B cell (primary cell): ENCODE results near the gene NELL2. TPM values are rescaled to one million over a fixed set of nuclear protein-coding genes. Genes with fewer than 3 reads are reported as not detected.

Experiments
- ATAC-seq: fragments of 200-7000 bp; cut with Tn5 transposase; one replicate; pipeline ENCODE4 v1.10.0; 2021; ENCODE audit warnings: low read depth, mild to moderate bottlenecking, moderate number of reproducible peaks, moderate library complexity
- CTCF ChIA-PET: fragments of 350-600 bp; sonication (Branson Sonifier 250); formaldehyde crosslinking; loops from one replicate; lab custom pipeline; 2021; ENCODE audit warnings: antibody characterized with exemption, inconsistent platforms; lab: Charles Lee
- POLR2A ChIA-PET: fragments of 350-600 bp; sonication (Branson Sonifier 250); formaldehyde crosslinking; loops from one replicate; lab custom pipeline; 2021; ENCODE audit warnings: antibody characterized with exemption; lab: Charles Lee
- DNase-seq: peaks from one replicate; pipeline ENCODE4 v3.0.0; 2013
- H2AFZ ChIP-seq: 2 replicates; pipeline ENCODE4 v1.6.1; 2012; ENCODE audit warnings: mild to moderate bottlenecking, low read depth, low read length; ENCODE audit not compliant: insufficient read depth, poor library complexity, severe bottlenecking
- H3K27ac ChIP-seq, 2 donors: 1 replicate in 1 of 2; 2 replicates in 1 of 2; pipeline ENCODE4 v1.5.1; 2012 to 2013; ENCODE audit warnings: low read length in 2 of 2, mild to moderate bottlenecking in 2 of 2, moderate library complexity in 1 of 2
- H3K27me3 ChIP-seq, 4 experiments: fragments of 200-600 bp in 1 of 4; sonication (generic) in 1 of 4; replicated peaks in 1 of 4; 1 replicate in 2 of 4; 2 replicates in 2 of 4; pipeline versions ENCODE4 v1.6.1 to v1.7.0; 2013 to 2016; ENCODE audit warnings: low read length in 3 of 4, mild to moderate bottlenecking in 2 of 4, mixed read lengths in 1 of 4, moderate library complexity in 1 of 4; ENCODE audit not compliant: insufficient read depth in 4 of 4, control insufficient read depth in 3 of 4; ENCODE audit errors: control extremely low read depth in 1 of 4
- H3K36me3 ChIP-seq, 2 experiments: replicated peaks in 1 of 2; 1 replicate in 1 of 2; 2 replicates in 1 of 2; pipeline versions ENCODE4 v1.6.1 to v1.7.1; 2013; ENCODE audit warnings: low read length in 1 of 2; ENCODE audit not compliant: insufficient read depth in 2 of 2, control insufficient read depth in 1 of 2; ENCODE audit errors: control extremely low read depth in 1 of 2, extremely low read depth in 1 of 2
- H3K4me1 ChIP-seq, 2 donors: fragments of 200-600 bp in 1 of 2; sonication (generic) in 1 of 2; 1 replicate in 1 of 2; 2 replicates in 1 of 2; pipeline versions ENCODE4 v1.5.1 to v1.6.1; 2013 to 2017; ENCODE audit warnings: low read length in 2 of 2; ENCODE audit not compliant: control insufficient read depth in 2 of 2, insufficient read depth in 2 of 2
- H3K4me2 ChIP-seq: replicated peaks from 2 replicates; pipeline ENCODE3; 2012; ENCODE audit warnings: mild to moderate bottlenecking, low read depth, low read length; ENCODE audit not compliant: poor library complexity, severe bottlenecking
- H3K4me3 ChIP-seq, 5 experiments: fragments of 200-600 bp in 1 of 5; sonication (generic) in 1 of 5; 1 replicate in 3 of 5; 2 replicates in 2 of 5; pipeline versions ENCODE4 v1.5.1 to v1.7.0; 2011 to 2016; ENCODE audit warnings: low read length in 4 of 5, mild to moderate bottlenecking in 4 of 5, low read depth in 2 of 5, control low read depth in 1 of 5, moderate library complexity in 1 of 5; ENCODE audit not compliant: insufficient read depth in 1 of 5; ENCODE audit errors: control extremely low read depth in 1 of 5, extremely low read depth in 1 of 5
- H3K79me2 ChIP-seq: fragments of 200-600 bp; sonication (generic); one replicate; pipeline ENCODE4 v1.6.0; 2016; ENCODE audit warnings: low read length; ENCODE audit not compliant: control insufficient read depth, insufficient read depth
- H3K9ac ChIP-seq: fragments of 200-600 bp; sonication (generic); 2 replicates; pipeline ENCODE4 v1.6.1; 2017; ENCODE audit warnings: mild to moderate bottlenecking, low read length, moderate library complexity
- H3K9me3 ChIP-seq, 3 donors: one replicate each; pipeline versions ENCODE4 v1.6.1 to v1.7.1; 2013; ENCODE audit warnings: low read length in 2 of 3; ENCODE audit not compliant: control insufficient read depth in 2 of 3, insufficient read depth in 1 of 3; ENCODE audit errors: control extremely low read depth in 1 of 3
- H4K20me1 ChIP-seq: 2 replicates; pipeline ENCODE4 v1.6.0; 2012; ENCODE audit warnings: mild to moderate bottlenecking, low read length; ENCODE audit not compliant: insufficient read depth, control insufficient read depth, poor library complexity, severe bottlenecking
- H3K27ac Mint-ChIP-seq: one replicate; pipeline ENCODE4 v1.8.0; 2021; ENCODE audit warnings: mixed read lengths
- H3K27me3 Mint-ChIP-seq: one replicate; pipeline ENCODE4 v1.8.0; 2021; ENCODE audit warnings: mixed read lengths
- H3K4me1 Mint-ChIP-seq: one replicate; pipeline ENCODE4 v1.8.0; 2021; ENCODE audit warnings: mixed read lengths
- H3K4me3 Mint-ChIP-seq: one replicate; pipeline ENCODE4 v1.8.0; 2021; ENCODE audit warnings: mixed read lengths
- H3K9me3 Mint-ChIP-seq: one replicate; pipeline ENCODE4 v1.8.0; 2022; ENCODE audit warnings: mixed read lengths; ENCODE audit not compliant: insufficient read depth
- EZH2 ChIP-seq: IDR thresholded peaks from 2 replicates; pipeline ENCODE4 v1.6.1; 2012; ENCODE audit warnings: borderline replicate concordance, low read depth, mild to moderate bottlenecking, moderate library complexity, low read length; ENCODE audit not compliant: insufficient read depth, poor library complexity, severe bottlenecking
- WGBS: methylation state at CpG from one replicate; pipeline ENCODE4 v1.1.5; 2013; ENCODE audit warnings: missing lambda C conversion rate; ENCODE audit not compliant: insufficient coverage; 5-methylcytosine and 5-hydroxymethylcytosine counted together
- intact Hi-C: fragments of 100-400 bp; cut with micrococcal nuclease; formaldehyde crosslinking; loops from one replicate; pipeline ENCODE4 v1.10.0; 2022
- polyA plus RNA-seq: library from polyadenylated mRNA; depleted of rRNA; stranded (reverse); fragments of >200 nt; gene quantifications from 2 replicates; pipeline ENCODE4 v1.2.3, GENCODE V29; 2012
- total RNA-seq, 2 donors: library from RNA; stranded (reverse); fragments of 120-200 nt in 1 of 2; gene quantifications; 1 replicate in 1 of 2; 2 replicates in 1 of 2; pipeline versions ENCODE4 v1.2.3 to v1.2.4, GENCODE V29; 2013 to 2022
- TF ChIP-seq, protein P1 (sequence below): fragments of 200-600 bp; IDR thresholded peaks from one replicate; pipeline ENCODE4 v1.8.0; 2022; ENCODE audit warnings: antibody characterized with exemption, mild to moderate bottlenecking

The NELL2 gene
- total and polyA plus RNA-seq, 2 donors (not counting 1 experiment from before 2014, with no cell fraction given): 0.22 TPM; not detected in 1

DNA sequence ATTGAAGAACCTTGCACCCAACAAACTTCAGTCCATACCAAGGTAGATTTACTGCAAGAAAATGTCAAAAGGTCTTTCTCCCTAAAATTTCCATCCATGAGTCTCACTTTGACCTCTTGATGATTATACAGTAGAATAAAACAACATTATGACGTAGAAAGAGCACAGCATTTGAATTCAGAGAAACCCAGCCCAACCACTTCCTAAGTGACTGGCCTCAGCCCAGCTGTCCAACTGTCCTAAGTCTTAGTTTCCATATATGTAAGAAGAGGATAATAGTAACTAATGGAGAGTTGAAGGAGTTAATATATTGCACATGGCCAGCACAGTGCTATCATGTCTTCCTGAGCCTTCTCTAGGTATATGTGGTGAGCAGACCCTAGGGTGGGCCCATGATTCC, 41.0 kb upstream of the NELL2 start:
- no CpG with 5 or more reads among the region's 1 CpG for WGBS
- no peaks in the 10 kb centered on the region for H3K27me3 ChIP-seq
- peaks cover 8% of the 10 kb centered on the region for H3K27me3 Mint-ChIP-seq
- no peaks in the 10 kb centered on the region for H3K9me3 Mint-ChIP-seq
- H2AFZ ChIP-seq: no peak overlapping the region
- H3K4me1 Mint-ChIP-seq: no peaks in the 10 kb centered on the region
- no peak overlapping the region for H3K27ac Mint-ChIP-seq
- no peak overlapping the region for H3K4me3 Mint-ChIP-seq
- ChIA-PET CTCF (no interaction called here), POLR2A (no interaction called here)
- H3K4me1 ChIP-seq: no peaks in the 10 kb centered on the region
- H3K79me2 ChIP-seq: no peaks in the 10 kb centered on the region
- no peaks in the 10 kb centered on the region for H3K36me3 ChIP-seq
- no peak overlapping the region for H3K27ac ChIP-seq
- DNase-seq (no peak), ATAC-seq (no peak)
- no peak overlapping the region for H3K9ac ChIP-seq
- no peaks in the 10 kb centered on the region for H4K20me1 ChIP-seq
- no peak overlapping the region for H3K4me3 ChIP-seq
- intact Hi-C loops: no loop called here
- H3K4me2 ChIP-seq: no peak overlapping the region
- no peak for TF ChIP-seq EZH2
- TF ChIP-seq, protein P1, sequence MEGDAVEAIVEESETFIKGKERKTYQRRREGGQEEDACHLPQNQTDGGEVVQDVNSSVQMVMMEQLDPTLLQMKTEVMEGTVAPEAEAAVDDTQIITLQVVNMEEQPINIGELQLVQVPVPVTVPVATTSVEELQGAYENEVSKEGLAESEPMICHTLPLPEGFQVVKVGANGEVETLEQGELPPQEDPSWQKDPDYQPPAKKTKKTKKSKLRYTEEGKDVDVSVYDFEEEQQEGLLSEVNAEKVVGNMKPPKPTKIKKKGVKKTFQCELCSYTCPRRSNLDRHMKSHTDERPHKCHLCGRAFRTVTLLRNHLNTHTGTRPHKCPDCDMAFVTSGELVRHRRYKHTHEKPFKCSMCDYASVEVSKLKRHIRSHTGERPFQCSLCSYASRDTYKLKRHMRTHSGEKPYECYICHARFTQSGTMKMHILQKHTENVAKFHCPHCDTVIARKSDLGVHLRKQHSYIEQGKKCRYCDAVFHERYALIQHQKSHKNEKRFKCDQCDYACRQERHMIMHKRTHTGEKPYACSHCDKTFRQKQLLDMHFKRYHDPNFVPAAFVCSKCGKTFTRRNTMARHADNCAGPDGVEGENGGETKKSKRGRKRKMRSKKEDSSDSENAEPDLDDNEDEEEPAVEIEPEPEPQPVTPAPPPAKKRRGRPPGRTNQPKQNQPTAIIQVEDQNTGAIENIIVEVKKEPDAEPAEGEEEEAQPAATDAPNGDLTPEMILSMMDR: no peak
- no peaks in the 10 kb centered on the region for H3K9me3 ChIP-seq

DNA sequence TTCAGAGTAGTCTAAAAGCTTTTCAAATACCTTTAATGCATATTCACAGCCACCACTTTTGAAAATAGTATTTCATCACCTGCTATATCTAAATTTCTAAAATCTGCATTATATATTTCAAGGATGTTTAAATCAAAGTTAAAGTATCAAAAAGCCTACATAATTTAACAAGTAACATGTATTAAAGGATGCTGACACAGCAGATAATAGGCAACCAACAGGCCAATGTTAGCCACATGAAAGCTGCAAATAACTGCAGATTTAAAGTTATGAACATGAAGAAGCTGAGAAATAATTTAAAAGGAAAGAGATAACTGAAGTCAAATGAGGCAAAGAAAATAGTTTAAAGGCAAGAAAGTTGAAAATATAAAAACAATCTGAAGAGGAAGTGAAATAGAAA, 39.8 kb upstream of the NELL2 start:
- no peak for DNase-seq
- no peak overlapping the region for H3K27ac Mint-ChIP-seq

More for the DNA sequence above, 39.8 kb upstream of the NELL2 start:
- POLR2A ChIA-PET: no interaction called here
- Histone ChIP-seq H4K20me1 (no peaks in the 10 kb centered on the region), H3K4me1 (no peaks in the 10 kb centered on the region), H3K9me3 (no peaks in the 10 kb centered on the region), H3K36me3 (no peaks in the 10 kb centered on the region), H3K27ac (no peak overlapping the region), H2AFZ (no peak overlapping the region), H3K4me3 (no peak overlapping the region), H3K27me3 (no peaks in the 10 kb centered on the region), H3K79me2 (no peaks in the 10 kb centered on the region), H3K9ac (no peak overlapping the region), H3K4me2 (no peak overlapping the region)
- Mint-ChIP-seq H3K4me3 (no peak overlapping the region), H3K27me3 (peaks cover 8% of the 10 kb centered on the region), H3K4me1 (no peaks in the 10 kb centered on the region), H3K9me3 (no peaks in the 10 kb centered on the region)
- ATAC-seq: no peak
- CTCF ChIA-PET: no interaction called here
- TF ChIP-seq, protein P1: no peak
- no peak for TF ChIP-seq EZH2
- intact Hi-C loops: no loop called here
